Loucy (cell line): ENCODE measurements around the gene CEBPB.

Source experiments
- CTCF ChIP-seq: fragments of 200-600 bp; sonication (generic); conservative IDR thresholded peaks from 2 replicates; pipeline ENCODE4 v1.5.1; 2014; ENCODE audit warnings: mild to moderate bottlenecking, antibody characterized with exemption, low read length
- EZH2phosphoT487 ChIP-seq: fragments of 200-600 bp; IDR thresholded peaks from 2 replicates; pipeline ENCODE4 v1.6.1; 2018; ENCODE audit warnings: antibody characterized with exemption, mild to moderate bottlenecking, moderate library complexity, borderline replicate concordance

GRCh38 chr20:50230871-50231560 is 40.4 kb downstream of the CEBPB start:
- TF ChIP-seq CTCF (no peak), EZH2phosphoT487 (no peak)
